Kidney epithelial cell (primary cell): ENCODE results near the gene KLHL26. TPM values are rescaled to one million over a fixed set of nuclear protein-coding genes. Genes with fewer than 3 reads are reported as not detected.

Source experiments
- DNase-seq: peaks from one replicate; pipeline ENCODE4 v3.0.0-alpha.2; 2010; ENCODE audit warnings: low read depth
- H3K27me3 ChIP-seq: 2 replicates; pipeline ENCODE4 v1.6.0; 2011; ENCODE audit warnings: low read length; ENCODE audit not compliant: control insufficient read depth, insufficient read depth
- H3K36me3 ChIP-seq: 2 replicates; pipeline ENCODE4 v1.5.1; 2011; ENCODE audit warnings: low read length; ENCODE audit not compliant: control insufficient read depth, insufficient read depth
- H3K4me3 ChIP-seq: 2 replicates; pipeline ENCODE4 v1.5.1; 2011; ENCODE audit warnings: low read depth, mild to moderate bottlenecking, control low read depth, low read length
- CTCF ChIP-seq: IDR thresholded peaks from 2 replicates; pipeline ENCODE4 v1.5.1; 2011; ENCODE audit warnings: mild to moderate bottlenecking, moderate library complexity, low read length, control low read depth, inconsistent platforms; ENCODE audit not compliant: insufficient read depth, poor library complexity, severe bottlenecking
- total RNA-seq: library from RNA; depleted of rRNA; stranded (reverse); fragments of >200 nt; gene quantifications from 2 replicates; pipeline ENCODE4 v1.2.3, GENCODE V29; 2015

Gene KLHL26
- total RNA-seq, 1 donor from 2014 or later, result 7.5 TPM

- no peak for DNase-seq
- H3K36me3 ChIP-seq, result no peaks in the 10 kb centered on the region
- no peak for TF ChIP-seq CTCF
- H3K27me3 ChIP-seq, result no peaks in the 10 kb centered on the region
- no peak overlapping the region for H3K4me3 ChIP-seq
These were observed 75.1 kb downstream of the KLHL26 start for GRCh38 chr19:18711893-18712292.

GRCh38 chr19:18712981-18713380 lies 76.2 kb downstream of the KLHL26 start:
- Histone ChIP-seq H3K27me3 (no peaks in the 10 kb centered on the region), H3K36me3 (no peaks in the 10 kb centered on the region), H3K4me3 (no peak overlapping the region)
- no peak for TF ChIP-seq CTCF
- no peak for DNase-seq

- Histone ChIP-seq H3K36me3 (no peaks in the 10 kb centered on the region), H3K27me3 (no peaks in the 10 kb centered on the region), H3K4me3 (no peak overlapping the region)
- DNase-seq, result no peak
- no peak for TF ChIP-seq CTCF
These were observed 76.8 kb downstream of the KLHL26 start for GRCh38 chr19:18713550-18714117.

- no peak for TF ChIP-seq CTCF
- Histone ChIP-seq H3K27me3 (no peaks in the 10 kb centered on the region), H3K4me3 (no peak overlapping the region), H3K36me3 (no peaks in the 10 kb centered on the region)
- no peak for DNase-seq
These were observed 78.6 kb downstream of the KLHL26 start for GRCh38 chr19:18715416-18715815.

GRCh38 chr19:18716857-18717256 lies 80.0 kb downstream of the KLHL26 start:
- H3K36me3 ChIP-seq, result no peaks in the 10 kb centered on the region
- no peak overlapping the region for H3K4me3 ChIP-seq
- DNase-seq, result no peak
- no peak for TF ChIP-seq CTCF
- no peaks in the 10 kb centered on the region for H3K27me3 ChIP-seq

- no peak for TF ChIP-seq CTCF
- H3K4me3 ChIP-seq, result no peak overlapping the region
- no peaks in the 10 kb centered on the region for H3K36me3 ChIP-seq
- no peaks in the 10 kb centered on the region for H3K27me3 ChIP-seq
- DNase-seq, result no peak
These were observed 80.8 kb downstream of the KLHL26 start for GRCh38 chr19:18717601-18718000.
